CD14-positive monocyte (primary cell): Measurements from ENCODE around the gene SGMS1. TPM values are rescaled to one million over a fixed set of nuclear protein-coding genes. Genes with fewer than 3 reads are reported as not detected.

Experiments
- DNase-seq, 3 donors: peaks; one replicate each; pipeline ENCODE4 v3.0.0-alpha.2; 2011 to 2022
- H2AFZ ChIP-seq: 2 replicates; pipeline ENCODE4 v1.6.0; 2012; ENCODE audit warnings: mild to moderate bottlenecking, low read depth, low read length, inconsistent platforms; ENCODE audit not compliant: insufficient read depth, poor library complexity, severe bottlenecking
- H3K27ac ChIP-seq, 2 donors: 1 replicate in 1 of 2; 2 replicates in 1 of 2; pipeline ENCODE4 v1.5.1; 2012 to 2013; ENCODE audit warnings: low read length in 2 of 2, control low read depth in 1 of 2, inconsistent platforms in 1 of 2, low read depth in 1 of 2, mild to moderate bottlenecking in 1 of 2
- H3K27me3 ChIP-seq, 2 donors: one replicate each; pipeline versions ENCODE4 v1.6.0 to v1.6.1; 2011 to 2013; ENCODE audit warnings: low read length in 2 of 2; ENCODE audit not compliant: control insufficient read depth in 2 of 2, insufficient read depth in 2 of 2
- H3K36me3 ChIP-seq, 2 donors: replicated peaks in 1 of 2; 1 replicate in 1 of 2; 2 replicates in 1 of 2; pipeline versions ENCODE4 v1.5.1 to v1.6.1; 2012 to 2013; ENCODE audit warnings: low read length in 2 of 2, control low read depth in 1 of 2, inconsistent platforms in 1 of 2, mild to moderate bottlenecking in 1 of 2; ENCODE audit not compliant: insufficient read depth in 2 of 2, control insufficient read depth in 1 of 2
- H3K4me1 ChIP-seq, 2 donors: 1 replicate in 1 of 2; 2 replicates in 1 of 2; pipeline versions ENCODE4 v1.5.1 to v1.6.1; 2012 to 2013; ENCODE audit warnings: low read length in 2 of 2, control low read depth in 1 of 2, inconsistent platforms in 1 of 2, mild to moderate bottlenecking in 1 of 2, moderate library complexity in 1 of 2; ENCODE audit not compliant: insufficient read depth in 2 of 2, control insufficient read depth in 1 of 2
- H3K4me2 ChIP-seq: replicated peaks from 2 replicates; pipeline ENCODE3; 2012; ENCODE audit warnings: low read length, moderate library complexity, mild to moderate bottlenecking; ENCODE audit not compliant: poor library complexity, severe bottlenecking; ENCODE audit errors: extremely low read depth
- H3K4me3 ChIP-seq, 3 experiments: fragments of 200-600 bp in 1 of 3; sonication (generic) in 1 of 3; replicated peaks in 1 of 3; 1 replicate in 2 of 3; 2 replicates in 1 of 3; pipeline ENCODE4 v1.5.1; 2011 to 2013; ENCODE audit warnings: low read length in 3 of 3, mild to moderate bottlenecking in 3 of 3, control low read depth in 2 of 3, low read depth in 2 of 3, inconsistent platforms in 1 of 3, moderate library complexity in 1 of 3
- H3K79me2 ChIP-seq: 2 replicates; pipeline ENCODE4 v1.6.0; 2012; ENCODE audit warnings: mild to moderate bottlenecking, control low read depth, inconsistent platforms, low read length, moderate library complexity; ENCODE audit not compliant: insufficient read depth
- H3K9ac ChIP-seq: 2 replicates; pipeline ENCODE4 v1.6.0; 2017; ENCODE audit warnings: low read length, mild to moderate bottlenecking; ENCODE audit not compliant: insufficient read depth, poor library complexity, severe bottlenecking
- H3K9me3 ChIP-seq, 2 donors: replicated peaks in 1 of 2; 1 replicate in 1 of 2; 2 replicates in 1 of 2; pipeline versions ENCODE4 v1.5.1 to v1.6.1; 2012 to 2013; ENCODE audit warnings: low read length in 2 of 2, control low read depth in 1 of 2; ENCODE audit not compliant: control insufficient read depth in 1 of 2, insufficient read depth in 1 of 2
- H4K20me1 ChIP-seq: 2 replicates; pipeline ENCODE4 v1.6.0; 2012; ENCODE audit warnings: mild to moderate bottlenecking, low read length, control low read depth, moderate library complexity; ENCODE audit not compliant: insufficient read depth
- H3K27ac Mint-ChIP-seq, 7 donors: one replicate each; pipeline ENCODE4 v1.8.0; 2020; ENCODE audit warnings: mild to moderate bottlenecking in 7 of 7, mixed read lengths in 7 of 7, moderate library complexity in 6 of 7, inconsistent platforms in 2 of 7
- H3K27me3 Mint-ChIP-seq, 3 donors: one replicate each; pipeline ENCODE4 v1.8.0; 2021 to 2022; ENCODE audit warnings: low read depth in 3 of 3, mild to moderate bottlenecking in 3 of 3, mixed read lengths in 3 of 3, moderate library complexity in 3 of 3, inconsistent platforms in 1 of 3
- H3K36me3 Mint-ChIP-seq, 2 donors: one replicate each; pipeline ENCODE4 v1.8.0; 2020; ENCODE audit warnings: mixed read lengths in 2 of 2, inconsistent platforms in 1 of 2, mild to moderate bottlenecking in 1 of 2
- H3K4me1 Mint-ChIP-seq: one replicate; pipeline ENCODE4 v1.8.0; 2020; ENCODE audit warnings: mild to moderate bottlenecking, mixed read lengths
- H3K4me3 Mint-ChIP-seq, 2 donors: one replicate each; pipeline ENCODE4 v1.8.0; 2020; ENCODE audit warnings: mild to moderate bottlenecking in 2 of 2, mixed read lengths in 2 of 2, moderate library complexity in 1 of 2
- H3K9me3 Mint-ChIP-seq, 7 donors: one replicate each; pipeline ENCODE4 v1.8.0; 2020 to 2022; ENCODE audit warnings: mixed read lengths in 7 of 7, mild to moderate bottlenecking in 6 of 7, moderate library complexity in 6 of 7, inconsistent platforms in 2 of 7
- WGBS: methylation state at CpG from one replicate; pipeline ENCODE4 v1.1.5; 2013; ENCODE audit warnings: missing lambda C conversion rate; ENCODE audit not compliant: insufficient coverage; 5-methylcytosine and 5-hydroxymethylcytosine counted together
- intact Hi-C, 2 donors: fragments of 100-400 bp; cut with micrococcal nuclease; formaldehyde crosslinking; loops; one replicate each; pipeline versions ENCODE4 v1.15.0 to v1.15.1; 2023
- polyA plus RNA-seq, 3 donors: library from polyadenylated mRNA; depleted of rRNA in 1 of 3; unstranded in 2 of 3; stranded (reverse) in 1 of 3; fragments of 300-500 nt in 2 of 3; fragments of >200 nt in 1 of 3; fragmentation: Illumina TruSeq in 2 of 3; gene quantifications; 1 replicate in 2 of 3; 2 replicates in 1 of 3; pipeline ENCODE4 v1.2.3, GENCODE V29; 2012 to 2021
- TF ChIP-seq, protein P1 (sequence below): fragments of 200-600 bp; IDR thresholded peaks from one replicate; pipeline ENCODE4 v1.8.0; 2022; ENCODE audit warnings: antibody characterized with exemption, mild to moderate bottlenecking

SGMS1 gene
- polyA plus RNA-seq, 3 donors = 19.5 to 20.6 (median 20.4) TPM

DNA sequence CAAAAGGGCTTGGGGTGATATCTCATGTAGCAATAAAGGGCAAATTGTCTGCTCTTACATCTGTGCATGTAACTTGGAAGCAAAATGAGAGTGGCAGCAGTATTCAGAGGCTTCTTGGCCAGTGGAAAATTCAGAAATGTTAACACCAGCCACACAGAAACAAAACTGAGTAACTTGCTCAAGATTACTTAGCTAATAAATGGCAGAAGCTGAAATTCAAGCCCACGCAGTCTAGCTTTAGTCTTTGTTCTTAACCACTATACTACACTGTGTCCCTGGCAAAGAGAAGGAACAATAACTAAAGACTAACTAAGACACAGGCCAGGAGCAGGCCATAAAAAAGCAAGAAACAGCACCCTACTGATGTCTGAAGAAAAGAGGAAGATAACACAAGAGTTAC is 186.5 kb downstream of the SGMS1 start:
- Histone ChIP-seq H3K4me3 (no peak overlapping the region), H3K27ac (peak overlapping the region in 1 of 2 donors; percentile 27), H3K9me3 (no peaks in the 10 kb centered on the region), H3K27me3 (no peaks in the 10 kb centered on the region), H3K4me2 (no peak overlapping the region), H3K79me2 (no peaks in the 10 kb centered on the region), H3K36me3 (no peaks in the 10 kb centered on the region), H3K9ac (no peak overlapping the region), H2AFZ (no peak overlapping the region), H4K20me1 (no peaks in the 10 kb centered on the region), H3K4me1 (peaks cover 21 to 33% of the 10 kb centered on the region in 2 donors)
- Mint-ChIP-seq H3K4me3 (no peak overlapping the region), H3K36me3 (peaks cover 8 to 14% of the 10 kb centered on the region in 2 donors), H3K4me1 (peaks cover 35% of the 10 kb centered on the region), H3K9me3 (no peaks in the 10 kb centered on the region), H3K27ac (peak overlapping the region in 4 of 7 donors; percentile 1 to 51 (median 11)), H3K27me3 (peaks cover 0 to 3% (median 0%) of the 10 kb centered on the region in 3 donors)
- intact Hi-C loops = no loop called here
- no CpG with 5 or more reads among the region's 1 CpG for WGBS
- TF ChIP-seq, protein P1, sequence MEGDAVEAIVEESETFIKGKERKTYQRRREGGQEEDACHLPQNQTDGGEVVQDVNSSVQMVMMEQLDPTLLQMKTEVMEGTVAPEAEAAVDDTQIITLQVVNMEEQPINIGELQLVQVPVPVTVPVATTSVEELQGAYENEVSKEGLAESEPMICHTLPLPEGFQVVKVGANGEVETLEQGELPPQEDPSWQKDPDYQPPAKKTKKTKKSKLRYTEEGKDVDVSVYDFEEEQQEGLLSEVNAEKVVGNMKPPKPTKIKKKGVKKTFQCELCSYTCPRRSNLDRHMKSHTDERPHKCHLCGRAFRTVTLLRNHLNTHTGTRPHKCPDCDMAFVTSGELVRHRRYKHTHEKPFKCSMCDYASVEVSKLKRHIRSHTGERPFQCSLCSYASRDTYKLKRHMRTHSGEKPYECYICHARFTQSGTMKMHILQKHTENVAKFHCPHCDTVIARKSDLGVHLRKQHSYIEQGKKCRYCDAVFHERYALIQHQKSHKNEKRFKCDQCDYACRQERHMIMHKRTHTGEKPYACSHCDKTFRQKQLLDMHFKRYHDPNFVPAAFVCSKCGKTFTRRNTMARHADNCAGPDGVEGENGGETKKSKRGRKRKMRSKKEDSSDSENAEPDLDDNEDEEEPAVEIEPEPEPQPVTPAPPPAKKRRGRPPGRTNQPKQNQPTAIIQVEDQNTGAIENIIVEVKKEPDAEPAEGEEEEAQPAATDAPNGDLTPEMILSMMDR = no peak
- DNase-seq = no peak

DNA sequence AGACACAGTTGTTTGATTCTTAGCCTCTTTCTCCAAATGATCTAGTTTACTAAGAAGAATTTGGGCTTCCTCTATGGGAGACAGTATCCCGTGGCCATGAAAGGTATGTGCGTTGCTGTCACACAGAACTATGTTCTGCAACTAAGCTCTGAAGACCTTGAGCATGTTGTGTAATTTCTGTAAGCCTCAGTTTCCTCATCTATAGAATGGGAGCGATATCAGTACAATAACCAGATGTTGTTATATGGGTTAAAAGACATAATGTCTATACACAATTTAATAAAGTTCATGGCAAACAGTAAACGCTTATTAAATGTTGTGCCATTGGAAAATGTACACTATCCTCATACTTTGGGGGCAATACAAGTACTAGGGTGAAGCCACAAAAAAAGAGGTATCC is 187.0 kb downstream of the SGMS1 start:
- intact Hi-C loops = no loop called here
- Mint-ChIP-seq H3K27ac (peak overlapping the region in 1 of 7 donors; percentile 4), H3K36me3 (peaks cover 8 to 12% of the 10 kb centered on the region in 2 donors), H3K27me3 (peaks cover 0 to 3% (median 0%) of the 10 kb centered on the region in 3 donors), H3K4me3 (no peak overlapping the region), H3K4me1 (peaks cover 38% of the 10 kb centered on the region), H3K9me3 (no peaks in the 10 kb centered on the region)
- Histone ChIP-seq H2AFZ (no peak overlapping the region), H3K9me3 (no peaks in the 10 kb centered on the region), H3K79me2 (no peaks in the 10 kb centered on the region), H4K20me1 (no peaks in the 10 kb centered on the region), H3K9ac (no peak overlapping the region), H3K36me3 (no peaks in the 10 kb centered on the region), H3K4me2 (no peak overlapping the region), H3K4me1 (peaks cover 25 to 38% of the 10 kb centered on the region in 2 donors), H3K27me3 (no peaks in the 10 kb centered on the region), H3K4me3 (no peak overlapping the region), H3K27ac (no peak overlapping the region)
- TF ChIP-seq, protein P1 = no peak
- no peak for DNase-seq
- no CpG with 5 or more reads among the region's 4 CpGs for WGBS
